SK-N-MC (cell line): ENCODE measurements around the gene FHIP2A.

Experiments used
- EZH2 ChIP-seq: fragments of 200-600 bp; sonication (generic); IDR thresholded peaks from one replicate; pipeline ENCODE4 v1.6.1; 2017; ENCODE audit warnings: antibody characterized with exemption
- FOXP2 ChIP-seq: optimal IDR thresholded peaks from 2 replicates; pipeline ENCODE3; 2011; ENCODE audit warnings: mild to moderate bottlenecking, moderate library complexity; ENCODE audit not compliant: insufficient read depth; ENCODE audit errors: extremely low read length, control extremely low read depth
- POLR2AphosphoS5 ChIP-seq: IDR thresholded peaks from 2 replicates; pipeline ENCODE4 v1.6.1; 2012; ENCODE audit warnings: mild to moderate bottlenecking, low read depth, low read length, borderline replicate concordance

DNA sequence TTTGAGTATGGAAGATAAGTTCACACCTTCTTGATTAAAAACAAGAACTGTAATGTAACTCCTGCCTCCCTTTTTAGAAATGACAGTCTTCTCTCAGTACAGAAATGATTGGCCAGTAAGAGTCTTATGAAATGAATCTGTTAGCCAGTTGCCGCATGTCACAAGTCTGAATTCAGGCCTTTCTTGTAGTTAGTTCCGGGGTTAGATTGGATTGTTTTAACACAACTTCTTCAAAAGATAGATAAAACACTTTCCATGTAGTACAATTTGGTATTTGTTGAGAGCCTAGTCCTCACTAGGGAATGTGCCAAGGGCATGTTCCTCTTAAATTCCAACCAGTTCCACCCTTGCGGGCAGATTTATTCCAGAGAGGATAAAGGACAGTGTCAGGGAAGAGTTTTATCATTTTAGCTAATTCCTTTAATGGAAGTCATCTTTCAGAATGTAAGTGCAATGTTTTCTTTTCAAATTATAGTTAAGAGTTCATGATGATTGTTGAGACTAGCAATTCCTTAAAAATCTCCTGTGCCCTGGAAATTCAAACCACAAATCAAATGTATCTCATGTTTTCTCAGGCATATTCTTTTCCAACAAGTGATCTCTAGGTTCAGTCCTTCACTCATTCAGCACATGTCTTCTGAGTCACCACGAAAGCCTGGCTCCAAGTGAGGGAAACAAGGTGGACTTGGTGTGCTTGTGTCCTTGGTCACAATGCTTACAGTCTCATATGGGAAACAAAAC, 4.1 kb downstream of the FHIP2A start:
- TF ChIP-seq POLR2AphosphoS5 (no peak), FOXP2 (no peak), EZH2 (no peak)
